A172 (cell line): ENCODE data around the gene ARGLU1. TPM values are rescaled to one million over a fixed set of nuclear protein-coding genes. Genes with fewer than 3 reads are reported as not detected.

Experiments used
- DNase-seq: peaks from one replicate; pipeline ENCODE4 v3.0.0-alpha.2; 2015; ENCODE audit warnings: low spot score
- total RNA-seq: library from RNA; depleted of rRNA; stranded (reverse); fragments of >200 nt; shearing (Covaris generic); gene quantifications from 2 replicates; pipeline ENCODE4 v1.2.3, GENCODE V29; 2014

The ARGLU1 gene
- total RNA-seq, 1 experiment from 2014 or later: 41.8 TPM

DNA sequence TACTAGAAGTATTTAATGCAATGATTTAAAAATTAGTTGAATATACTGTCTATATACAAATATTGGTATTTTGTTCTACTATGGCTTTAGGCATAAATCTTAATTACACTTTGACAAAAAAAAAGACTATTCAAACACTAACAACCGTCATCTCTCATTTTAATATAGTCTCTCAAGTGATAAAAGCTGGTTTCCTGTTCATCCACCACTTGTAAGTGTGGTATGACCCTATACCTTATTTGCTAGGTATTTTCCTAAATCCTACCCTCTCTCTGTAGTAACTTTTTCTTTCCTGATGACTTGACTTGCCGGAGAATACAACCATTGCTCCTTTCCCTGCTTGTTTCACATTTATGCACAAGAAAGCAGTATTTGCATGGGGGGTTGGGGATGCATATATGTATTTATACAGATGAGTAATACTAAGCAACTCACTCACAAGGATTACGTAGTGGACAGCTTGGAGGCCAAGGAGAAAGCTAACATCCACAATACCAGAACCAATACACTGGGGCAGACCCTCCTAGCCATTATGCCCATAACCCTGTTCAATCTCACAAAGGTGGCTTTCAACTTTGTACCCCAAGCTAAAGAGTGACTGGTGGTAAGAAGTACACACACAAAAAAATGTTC lies 19.8 kb downstream of the ARGLU1 start:
- DNase-seq: no peak

GRCh38 chr13:106541826-106542225 lies 26.1 kb downstream of the ARGLU1 start:
- no peak for DNase-seq

DNA sequence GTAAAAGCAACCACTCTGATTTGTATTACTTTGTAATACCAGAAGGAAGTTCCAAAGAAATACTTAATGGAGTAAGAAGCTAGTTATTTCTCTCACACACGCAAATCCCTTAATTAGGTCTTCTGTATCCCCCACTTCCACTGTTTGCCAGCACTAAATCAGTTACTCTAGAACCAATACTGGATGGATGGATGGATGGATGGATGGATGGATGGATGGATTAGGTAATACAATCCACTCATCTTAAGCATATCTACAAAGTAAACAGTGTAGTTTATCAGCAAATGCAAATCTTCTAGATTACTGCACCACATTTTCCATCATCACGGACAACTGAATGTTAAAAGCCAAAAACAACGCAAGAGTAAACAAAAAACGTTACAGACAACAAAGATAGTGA lies 27.3 kb downstream of the ARGLU1 start:
- DNase-seq: no peak

GRCh38 chr13:106537521-106537920 lies 30.4 kb downstream of the ARGLU1 start:
- no peak for DNase-seq

GRCh38 chr13:106536244-106537034 lies 31.5 kb downstream of the ARGLU1 start:
- peak; percentile 75 for DNase-seq

- peak; percentile 82 for DNase-seq
These were observed 32.2 kb downstream of the ARGLU1 start, which contains the start of gene EFNB2 for GRCh38 chr13:106535552-106536243. Gene EFNB2, minus strand, starts transcription at chr13:106535662. Its CDS starts 698 bp downstream, at chr13:106534964.

DNA sequence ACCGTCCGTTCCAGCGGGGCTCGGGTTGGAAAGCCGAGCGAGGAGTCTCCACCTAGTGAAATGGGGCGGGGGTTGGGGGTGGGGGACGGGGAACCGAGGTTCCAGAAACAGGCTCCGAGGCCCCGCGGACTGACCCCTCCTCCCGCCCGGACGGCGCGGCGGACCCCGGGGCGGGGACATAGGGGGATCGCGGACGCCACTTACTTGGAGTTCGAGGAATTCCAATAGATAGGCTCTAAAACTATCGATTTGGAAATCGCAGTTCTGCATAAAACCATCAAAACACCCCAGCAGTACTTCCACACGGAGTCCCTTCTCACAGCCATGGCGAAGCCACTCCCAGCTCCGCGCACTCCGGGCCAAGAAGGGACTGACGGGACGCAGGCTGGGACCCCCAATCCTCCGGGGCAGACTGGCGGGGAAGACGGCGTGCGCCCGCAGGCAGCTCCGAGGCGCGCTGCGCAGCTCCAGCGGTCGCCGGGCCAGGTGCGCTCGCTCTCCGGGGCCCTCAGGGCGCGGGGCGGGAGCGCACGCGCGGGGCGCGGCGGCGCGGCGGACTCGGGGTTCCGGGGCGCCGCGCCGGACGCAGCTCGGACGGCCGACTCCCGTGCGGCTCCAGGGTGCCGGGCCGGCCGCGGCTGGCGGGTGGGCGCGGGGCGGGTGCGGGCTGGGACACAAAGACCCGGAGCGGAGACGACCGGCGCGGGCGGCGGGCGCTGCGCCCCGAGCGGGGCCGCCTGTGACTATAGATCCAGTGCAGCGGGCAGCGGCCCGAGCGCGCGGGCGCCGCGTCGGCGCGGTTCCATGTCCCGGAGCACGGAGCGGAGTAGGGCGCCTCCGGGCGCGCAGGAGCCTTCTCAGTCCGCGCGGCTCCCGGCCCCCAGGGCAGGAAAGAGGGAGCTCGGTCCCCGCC lies 33.0 kb downstream of the ARGLU1 start:
- DNase-seq: no peak

- DNase-seq: peak; percentile 36
These were observed 33.8 kb downstream of the ARGLU1 start for GRCh38 chr13:106533943-106534638.

DNA sequence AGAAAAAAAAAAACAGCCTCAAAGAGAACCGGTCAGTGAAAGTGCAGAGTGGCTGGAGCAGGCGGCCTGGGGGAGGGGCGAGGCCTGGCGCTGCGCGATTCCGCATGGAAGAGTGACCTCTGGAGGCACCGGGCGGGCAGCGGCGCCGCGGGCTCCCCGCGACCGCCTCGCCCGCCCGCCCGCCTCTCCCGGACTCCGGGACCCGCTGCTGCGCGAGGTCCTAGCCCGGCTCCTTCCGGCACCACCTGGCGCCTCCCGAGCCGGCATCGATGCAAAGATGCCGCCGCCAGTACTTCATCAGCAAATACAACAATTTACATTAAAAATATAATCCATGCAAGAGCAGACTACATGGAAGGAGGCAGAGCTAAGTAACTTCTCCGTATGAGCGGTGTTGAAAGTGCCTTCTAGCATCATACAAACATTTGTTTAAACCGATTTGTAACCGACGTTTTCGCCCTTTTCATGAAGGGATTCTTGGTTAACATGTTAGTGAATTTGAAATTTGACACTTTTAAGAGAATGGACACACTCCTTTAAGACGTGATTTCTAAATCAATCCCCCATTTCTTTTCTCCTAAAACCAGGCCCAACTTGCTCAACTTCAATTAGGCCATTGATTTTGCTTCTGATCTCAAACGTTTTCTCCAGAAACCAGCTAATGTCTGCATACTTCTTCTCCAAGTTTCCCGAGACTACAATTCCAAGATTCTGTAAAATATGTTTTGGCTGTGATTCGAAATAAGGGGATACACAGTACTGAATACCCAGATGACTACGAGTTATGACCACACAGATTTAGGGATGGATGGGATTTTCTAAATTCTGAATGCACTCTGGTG lies 34.6 kb downstream of the ARGLU1 start:
- peak; percentile 64 for DNase-seq

- DNase-seq: peak; percentile 15
These were observed 35.6 kb downstream of the ARGLU1 start for GRCh38 chr13:106532111-106532929.

DNA sequence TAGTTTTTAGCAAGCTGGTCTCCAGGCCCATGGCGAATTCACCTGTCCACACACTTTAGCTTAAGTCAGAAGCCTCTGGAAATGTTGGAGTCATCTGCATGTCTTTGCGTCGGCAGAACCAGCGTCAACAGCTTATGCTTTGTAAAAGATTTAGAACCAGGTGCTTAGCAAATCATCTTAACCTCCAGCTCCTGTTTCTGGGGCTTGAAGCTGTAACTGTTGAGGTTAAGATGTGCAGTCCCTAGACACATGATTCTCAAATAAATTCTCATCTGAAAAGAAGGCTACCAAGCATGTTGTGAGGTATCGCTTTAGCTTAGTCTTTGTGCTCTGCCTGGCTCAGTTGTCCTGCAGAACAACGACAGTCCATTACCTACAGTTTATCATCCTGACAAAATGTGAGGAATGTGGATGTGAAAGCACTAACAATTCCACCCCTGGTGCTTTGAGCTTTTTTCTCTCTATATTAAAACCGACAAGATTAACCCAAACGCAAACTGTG lies 36.9 kb downstream of the ARGLU1 start:
- no peak for DNase-seq

- DNase-seq: no peak
These were observed 37.6 kb downstream of the ARGLU1 start for GRCh38 chr13:106530171-106530851.

- no peak for DNase-seq
These were observed 38.3 kb downstream of the ARGLU1 start for GRCh38 chr13:106529415-106530170.

- no peak for DNase-seq
These were observed 39.1 kb downstream of the ARGLU1 start for GRCh38 chr13:106528718-106529414.

DNA sequence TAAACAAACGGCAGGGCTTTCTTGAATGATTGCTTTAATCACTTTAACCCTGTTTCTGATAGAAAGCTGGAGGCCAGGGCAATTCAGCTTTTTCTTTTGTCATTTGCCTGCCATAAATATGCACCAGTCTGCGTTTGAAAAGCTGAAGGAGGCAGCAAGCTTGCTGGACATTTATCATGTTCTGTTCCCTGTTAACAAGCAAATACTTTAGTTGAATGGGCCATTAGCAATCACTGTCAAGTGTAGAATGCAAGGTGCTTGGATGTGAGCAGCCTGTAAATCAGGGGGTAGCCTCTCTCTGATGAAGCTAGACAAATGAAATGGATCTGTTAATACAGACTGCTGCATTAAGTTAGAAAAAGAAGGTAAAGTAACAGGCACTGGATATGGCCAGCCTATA lies 40.1 kb downstream of the ARGLU1 start:
- no peak for DNase-seq

- no peak for DNase-seq
These were observed 40.5 kb downstream of the ARGLU1 start for GRCh38 chr13:106527445-106527801.
